ENCODE data around the gene SMTN. TPM values are rescaled to one million over a fixed set of nuclear protein-coding genes. Genes with fewer than 3 reads are reported as not detected.
"Not testable (repeated sequence)": the region's sequence is repeated elsewhere in the genome, so short reads cannot be mapped to it uniquely, and the experiment has no call there.

Gene SMTN
- total RNA-seq, 1 donor from 2014 or later: 138 TPM

DNA sequence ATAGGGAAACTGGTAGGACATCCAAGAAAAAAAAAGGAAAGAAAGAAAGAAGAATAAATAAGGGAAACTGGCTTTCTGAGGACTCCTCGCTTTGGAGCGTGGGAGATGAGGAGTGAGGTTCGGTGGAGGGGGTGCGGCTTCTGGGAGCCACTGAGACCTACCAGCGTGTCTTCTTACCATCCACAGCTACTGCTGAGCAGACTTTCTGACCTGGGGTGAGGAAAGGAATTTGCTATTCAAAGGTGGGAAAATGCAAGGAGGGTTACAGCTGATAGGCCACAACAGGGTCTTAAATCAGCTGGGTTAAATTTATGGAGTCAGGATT is 26.7 kb downstream of the SMTN start:
- H3K4me3 ChIP-seq (ENCODE audit: low read depth, low read length): peak overlapping the region; percentile 55
- TF ChIP-seq, protein P1, sequence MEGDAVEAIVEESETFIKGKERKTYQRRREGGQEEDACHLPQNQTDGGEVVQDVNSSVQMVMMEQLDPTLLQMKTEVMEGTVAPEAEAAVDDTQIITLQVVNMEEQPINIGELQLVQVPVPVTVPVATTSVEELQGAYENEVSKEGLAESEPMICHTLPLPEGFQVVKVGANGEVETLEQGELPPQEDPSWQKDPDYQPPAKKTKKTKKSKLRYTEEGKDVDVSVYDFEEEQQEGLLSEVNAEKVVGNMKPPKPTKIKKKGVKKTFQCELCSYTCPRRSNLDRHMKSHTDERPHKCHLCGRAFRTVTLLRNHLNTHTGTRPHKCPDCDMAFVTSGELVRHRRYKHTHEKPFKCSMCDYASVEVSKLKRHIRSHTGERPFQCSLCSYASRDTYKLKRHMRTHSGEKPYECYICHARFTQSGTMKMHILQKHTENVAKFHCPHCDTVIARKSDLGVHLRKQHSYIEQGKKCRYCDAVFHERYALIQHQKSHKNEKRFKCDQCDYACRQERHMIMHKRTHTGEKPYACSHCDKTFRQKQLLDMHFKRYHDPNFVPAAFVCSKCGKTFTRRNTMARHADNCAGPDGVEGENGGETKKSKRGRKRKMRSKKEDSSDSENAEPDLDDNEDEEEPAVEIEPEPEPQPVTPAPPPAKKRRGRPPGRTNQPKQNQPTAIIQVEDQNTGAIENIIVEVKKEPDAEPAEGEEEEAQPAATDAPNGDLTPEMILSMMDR (conservative IDR thresholded peaks at IDR 0.05; ENCODE audit: low read depth, low read length): no peak

DNA sequence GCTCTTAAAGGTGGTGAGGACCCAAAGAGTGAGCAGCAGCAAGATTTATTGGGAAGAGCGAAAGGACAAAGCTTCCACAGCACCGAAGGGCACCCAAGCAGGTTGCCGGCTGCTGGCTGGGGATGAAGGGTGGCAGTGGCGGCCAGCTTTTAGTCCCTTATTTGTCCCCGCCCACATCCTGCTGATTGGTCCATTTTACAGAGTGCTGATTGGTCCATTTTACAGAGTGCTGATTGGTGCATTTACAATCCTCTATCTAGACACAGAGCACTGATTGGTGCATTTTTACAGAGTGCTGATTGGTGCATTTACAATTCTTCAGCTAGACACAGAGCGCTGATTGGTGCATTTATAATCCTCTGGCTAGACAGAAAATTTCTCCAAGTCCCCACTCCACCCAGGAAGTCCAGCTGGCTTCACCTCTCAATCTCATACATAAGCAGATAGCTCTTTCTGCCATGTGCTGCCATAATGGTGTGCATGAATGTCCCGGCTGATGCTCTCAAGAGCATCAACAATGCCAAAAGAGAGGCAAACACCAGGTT is 31.5 kb downstream of the SMTN start:
- not testable (repeated sequence) for DNase-seq (ENCODE audit: low read depth); H3K4me3 ChIP-seq (ENCODE audit: low read depth, low read length)

More for the DNA sequence above, 26.7 kb downstream of the SMTN start:
- no peak for DNase-seq (ENCODE audit: low read depth)

DNA sequence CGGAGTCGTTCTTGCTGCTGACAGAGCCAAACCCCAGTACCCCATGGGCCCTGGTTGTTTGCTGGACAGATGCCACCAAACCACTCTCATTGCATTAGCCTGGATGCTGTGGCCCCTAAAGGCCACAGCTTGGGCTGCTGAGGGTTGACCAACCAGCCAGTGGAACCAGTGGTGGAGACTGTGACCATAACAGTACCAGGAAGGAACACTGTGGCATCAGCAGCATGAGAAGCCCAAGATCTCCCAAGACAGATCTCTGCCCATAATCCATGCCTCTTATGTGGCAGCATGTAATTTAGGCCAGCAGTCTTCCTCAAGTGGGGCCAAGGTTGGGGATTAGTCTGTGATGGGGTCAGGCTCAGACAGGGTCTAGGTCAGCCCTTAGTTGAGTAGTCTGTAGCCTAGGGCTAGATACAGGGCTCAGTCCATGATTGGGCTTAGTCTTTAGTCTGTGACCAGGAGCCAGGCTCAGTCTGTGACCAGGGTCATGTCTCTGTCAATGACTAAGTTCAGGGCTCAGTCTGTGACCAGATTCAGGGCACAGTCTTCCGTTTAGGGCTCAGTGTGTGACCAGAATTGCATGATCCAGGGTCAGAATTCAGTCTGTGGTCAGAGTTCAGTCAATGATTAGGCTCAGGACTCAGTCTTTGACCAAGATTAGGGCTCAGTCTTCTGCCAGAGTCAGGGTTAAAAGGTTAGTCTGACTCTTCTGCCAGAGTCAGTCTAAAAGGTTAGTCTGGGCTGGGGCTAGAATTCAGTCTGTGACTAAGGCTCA is 37.1 kb downstream of the SMTN start:
- no peak for DNase-seq (ENCODE audit: low read depth)

DNA sequence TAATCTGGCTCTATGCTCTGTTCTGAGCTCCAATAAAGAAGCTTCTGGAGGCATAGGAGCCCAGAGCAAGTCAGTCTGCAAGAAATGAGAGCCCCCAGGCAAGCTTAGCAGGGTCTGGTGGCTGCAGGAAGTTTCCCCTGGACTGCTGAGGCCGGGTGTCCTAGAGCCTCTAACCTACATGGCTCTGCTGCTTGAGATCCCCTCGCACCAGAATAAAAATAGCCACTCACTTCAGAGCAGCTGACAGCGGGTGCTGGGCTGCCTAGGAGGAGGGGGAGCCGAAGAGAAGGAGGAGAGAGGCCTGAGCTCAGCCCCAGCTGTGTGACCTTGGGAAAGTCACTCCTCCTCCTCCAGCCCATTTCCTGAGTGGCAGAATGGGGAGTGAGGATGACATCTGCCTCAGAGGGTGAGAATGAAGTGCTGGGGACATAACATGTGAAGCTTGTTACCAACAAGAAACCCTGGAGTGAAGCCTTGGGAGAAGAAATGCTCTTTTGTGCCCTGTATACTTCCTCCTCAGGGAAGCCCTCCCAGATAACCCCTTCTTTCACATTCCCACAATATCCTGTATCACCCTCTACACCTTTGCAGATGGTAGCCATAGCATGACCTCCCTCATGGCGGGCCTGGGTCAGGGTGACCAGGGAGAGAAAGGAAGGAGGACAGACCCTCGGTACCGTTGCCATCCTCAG is 38.1 kb downstream of the SMTN start:
- no peak for DNase-seq (ENCODE audit: low read depth)
- H3K4me3 ChIP-seq (ENCODE audit: low read depth, low read length): no peak overlapping the region
- TF ChIP-seq, protein P1 (conservative IDR thresholded peaks at IDR 0.05; ENCODE audit: low read depth, low read length): no peak

More for the DNA sequence above, 37.1 kb downstream of the SMTN start:
- TF ChIP-seq, protein P1 (conservative IDR thresholded peaks at IDR 0.05; ENCODE audit: low read depth, low read length): no peak
- H3K4me3 ChIP-seq (ENCODE audit: low read depth, low read length): no peak overlapping the region

DNA sequence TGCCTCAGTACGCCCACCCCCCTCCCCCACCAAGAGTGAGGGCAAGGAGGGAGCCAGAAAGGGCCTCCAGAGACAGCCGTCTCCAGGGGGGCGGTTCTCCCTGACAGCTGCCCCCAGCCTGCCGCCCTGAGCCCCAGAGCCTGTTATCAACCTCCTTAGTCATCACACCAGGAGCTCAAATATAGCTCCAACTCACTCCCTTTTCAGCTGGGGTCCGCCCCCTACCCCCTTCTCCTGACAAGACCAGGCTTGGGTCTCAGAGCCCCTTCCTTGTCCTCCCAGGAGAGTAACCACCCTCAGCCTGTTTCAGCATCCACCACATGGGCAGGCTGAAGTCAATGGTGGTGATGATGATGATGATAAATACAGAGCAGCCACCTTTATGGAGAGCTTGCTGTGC is 39.1 kb downstream of the SMTN start:
- H3K4me3 ChIP-seq (ENCODE audit: low read depth, low read length): no peak overlapping the region
- no peak for DNase-seq (ENCODE audit: low read depth)
- TF ChIP-seq, protein P1 (conservative IDR thresholded peaks at IDR 0.05; ENCODE audit: low read depth, low read length): no peak

DNA sequence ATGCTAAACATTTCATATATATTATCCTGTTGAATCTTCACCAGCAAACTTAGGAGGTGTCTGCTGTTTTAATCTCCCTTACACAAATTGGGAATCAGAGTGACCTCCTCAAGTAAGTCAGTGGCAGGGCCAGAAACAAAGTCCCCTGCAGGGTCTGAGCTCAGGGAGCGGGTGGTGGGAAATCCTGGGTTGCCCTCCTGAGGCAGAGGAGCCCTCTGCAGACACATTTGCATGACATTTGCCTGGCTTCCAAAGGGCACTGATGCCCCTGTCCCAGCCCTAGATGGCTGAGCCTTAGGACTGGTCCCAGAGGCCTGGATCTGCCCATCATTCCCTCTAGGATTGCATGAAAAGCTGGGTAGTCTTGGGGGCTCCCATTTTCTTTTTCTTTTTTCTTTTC is 39.5 kb downstream of the SMTN start:
- DNase-seq (ENCODE audit: low read depth): no peak
- TF ChIP-seq, protein P1 (conservative IDR thresholded peaks at IDR 0.05; ENCODE audit: low read depth, low read length): no peak
- no peak overlapping the region for H3K4me3 ChIP-seq (ENCODE audit: low read depth, low read length)

DNA sequence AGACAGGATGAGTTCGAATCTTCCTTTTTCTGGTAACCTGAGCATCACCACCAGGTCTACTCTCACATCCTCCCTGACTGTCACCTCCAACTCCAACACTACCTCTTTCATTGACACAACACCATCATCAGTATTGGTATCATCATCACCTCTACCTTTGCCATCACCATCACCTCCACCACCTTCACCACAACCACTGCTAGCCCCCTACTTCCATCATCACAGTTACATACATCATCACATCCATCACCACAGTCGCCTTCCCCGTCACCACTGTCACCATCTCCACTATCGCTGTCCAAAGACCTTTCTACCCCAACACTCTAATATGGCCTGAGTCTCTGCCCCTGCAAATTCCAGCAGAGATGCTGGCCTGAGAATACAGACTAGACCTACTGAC is 40.3 kb downstream of the SMTN start:
- no peak overlapping the region for H3K4me3 ChIP-seq (ENCODE audit: low read depth, low read length)
- DNase-seq (ENCODE audit: low read depth): no peak
- TF ChIP-seq, protein P1 (conservative IDR thresholded peaks at IDR 0.05; ENCODE audit: low read depth, low read length): no peak

All from epithelial cell of proximal tubule (primary cell).